ENCODE results near the gene RNF152.

Gene RNF152

DNA sequence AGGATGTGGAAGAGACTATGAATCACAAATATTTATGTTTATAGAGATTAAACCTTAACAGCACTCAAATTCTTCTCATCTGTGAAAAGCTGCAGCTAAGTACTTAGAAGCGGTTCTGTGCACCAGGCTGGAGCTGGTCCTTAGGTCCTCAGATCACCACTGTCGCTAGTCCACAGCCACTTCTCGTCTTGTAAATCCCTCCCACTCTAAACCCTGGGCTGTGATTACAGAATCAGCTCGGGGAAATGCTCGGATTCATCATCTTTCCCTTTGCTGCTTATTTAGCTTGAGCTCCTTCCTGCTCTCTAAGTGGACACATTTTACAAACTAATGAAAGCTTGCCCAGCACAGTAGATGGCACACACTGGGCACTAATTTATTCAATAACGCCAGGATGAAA, 61.7 kb downstream of the RNF152 start:
- TF ChIP-seq, protein P1, sequence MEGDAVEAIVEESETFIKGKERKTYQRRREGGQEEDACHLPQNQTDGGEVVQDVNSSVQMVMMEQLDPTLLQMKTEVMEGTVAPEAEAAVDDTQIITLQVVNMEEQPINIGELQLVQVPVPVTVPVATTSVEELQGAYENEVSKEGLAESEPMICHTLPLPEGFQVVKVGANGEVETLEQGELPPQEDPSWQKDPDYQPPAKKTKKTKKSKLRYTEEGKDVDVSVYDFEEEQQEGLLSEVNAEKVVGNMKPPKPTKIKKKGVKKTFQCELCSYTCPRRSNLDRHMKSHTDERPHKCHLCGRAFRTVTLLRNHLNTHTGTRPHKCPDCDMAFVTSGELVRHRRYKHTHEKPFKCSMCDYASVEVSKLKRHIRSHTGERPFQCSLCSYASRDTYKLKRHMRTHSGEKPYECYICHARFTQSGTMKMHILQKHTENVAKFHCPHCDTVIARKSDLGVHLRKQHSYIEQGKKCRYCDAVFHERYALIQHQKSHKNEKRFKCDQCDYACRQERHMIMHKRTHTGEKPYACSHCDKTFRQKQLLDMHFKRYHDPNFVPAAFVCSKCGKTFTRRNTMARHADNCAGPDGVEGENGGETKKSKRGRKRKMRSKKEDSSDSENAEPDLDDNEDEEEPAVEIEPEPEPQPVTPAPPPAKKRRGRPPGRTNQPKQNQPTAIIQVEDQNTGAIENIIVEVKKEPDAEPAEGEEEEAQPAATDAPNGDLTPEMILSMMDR (IDR thresholded peaks at IDR 0.05; ENCODE audit: unreplicated experiment in 3 of 3): no peak
- Mint-ChIP-seq H3K9me3 (peaks cover 7% of the 10 kb centered on the region), H3K4me3 (no peak overlapping the region), H3K27ac (no peak overlapping the region), H3K4me1 (no peaks in the 10 kb centered on the region), H3K36me3 (ENCODE audit: low read depth) (peaks cover 12% of the 10 kb centered on the region), H3K27me3 (ENCODE audit: low read depth) (peaks cover 3% of the 10 kb centered on the region)

DNA sequence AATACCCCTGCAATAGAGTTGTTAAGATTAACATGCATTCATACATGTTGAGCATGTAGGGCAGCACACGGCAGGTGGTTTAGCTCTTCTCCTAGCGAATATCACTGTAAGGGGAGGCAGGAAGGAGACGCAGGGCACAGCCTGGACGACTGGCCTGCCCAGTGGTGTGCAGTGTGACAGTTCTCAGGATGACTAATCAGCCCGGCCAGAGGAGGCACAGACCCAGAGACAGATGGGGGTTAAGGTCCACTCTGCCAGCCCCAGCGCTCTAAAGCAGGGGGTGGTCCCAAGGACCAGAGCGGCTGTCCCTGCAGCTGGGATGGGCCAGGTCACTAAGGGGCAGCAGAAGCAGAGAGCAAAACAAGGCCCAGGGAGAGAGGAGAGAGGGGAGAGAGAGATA, 63.7 kb downstream of the RNF152 start:
- Mint-ChIP-seq H3K27ac (no peak overlapping the region), H3K36me3 (ENCODE audit: low read depth) (no peaks in the 10 kb centered on the region), H3K27me3 (ENCODE audit: low read depth) (peaks cover 3% of the 10 kb centered on the region), H3K9me3 (no peaks in the 10 kb centered on the region), H3K4me3 (no peak overlapping the region), H3K4me1 (no peaks in the 10 kb centered on the region)
- TF ChIP-seq, protein P1 (IDR thresholded peaks at IDR 0.05; ENCODE audit: unreplicated experiment in 3 of 3): no peak

DNA sequence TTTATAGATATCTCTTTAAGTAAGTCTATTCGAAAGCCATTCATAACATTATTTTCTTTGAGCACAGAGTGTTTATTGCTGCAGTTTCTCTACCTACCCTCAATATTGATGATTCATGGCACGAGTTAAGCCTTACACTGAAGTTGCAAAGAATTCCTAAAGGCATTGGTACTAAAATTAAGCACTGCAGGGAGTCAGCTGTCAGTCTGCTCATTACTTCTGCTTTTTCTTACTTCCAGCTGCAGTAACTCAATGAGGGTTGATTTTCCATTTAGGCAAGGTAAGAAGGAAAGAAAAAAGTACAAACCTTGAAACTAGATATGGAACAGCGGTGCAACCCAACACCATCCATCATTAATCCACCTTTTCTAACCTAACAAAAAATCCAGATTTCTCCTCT, 65.2 kb downstream of the RNF152 start:
- Mint-ChIP-seq H3K27me3 (ENCODE audit: low read depth) (peaks cover 3% of the 10 kb centered on the region), H3K4me1 (no peaks in the 10 kb centered on the region), H3K27ac (no peak overlapping the region), H3K4me3 (no peak overlapping the region), H3K9me3 (no peaks in the 10 kb centered on the region), H3K36me3 (ENCODE audit: low read depth) (no peaks in the 10 kb centered on the region)
- TF ChIP-seq, protein P1 (IDR thresholded peaks at IDR 0.05; ENCODE audit: unreplicated experiment in 3 of 3): no peak

DNA sequence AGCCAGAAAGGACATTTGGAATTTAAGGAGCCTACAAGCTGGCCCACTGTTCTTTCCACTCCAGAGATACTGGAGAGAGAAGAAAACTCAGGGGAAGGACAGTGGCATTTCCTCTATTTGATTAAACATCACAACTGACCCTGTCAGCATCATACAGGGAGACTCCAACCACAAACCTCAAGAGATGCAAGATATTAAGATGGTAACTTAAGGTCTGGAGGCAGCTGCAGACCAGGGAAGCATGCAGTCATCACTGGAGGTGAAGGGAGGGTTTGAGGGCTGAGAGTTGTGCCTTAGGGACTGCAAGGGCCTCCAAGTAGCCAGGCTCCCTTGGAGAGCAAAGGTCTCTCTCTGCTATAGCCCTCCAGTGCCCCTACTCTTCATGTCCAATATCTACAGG, 67.4 kb downstream of the RNF152 start:
- Mint-ChIP-seq H3K9me3 (no peaks in the 10 kb centered on the region), H3K36me3 (ENCODE audit: low read depth) (no peaks in the 10 kb centered on the region), H3K27me3 (ENCODE audit: low read depth) (peaks cover 3% of the 10 kb centered on the region), H3K4me3 (no peak overlapping the region), H3K27ac (no peak overlapping the region), H3K4me1 (no peaks in the 10 kb centered on the region)
- TF ChIP-seq, protein P1 (IDR thresholded peaks at IDR 0.05; ENCODE audit: unreplicated experiment in 3 of 3): no peak

DNA sequence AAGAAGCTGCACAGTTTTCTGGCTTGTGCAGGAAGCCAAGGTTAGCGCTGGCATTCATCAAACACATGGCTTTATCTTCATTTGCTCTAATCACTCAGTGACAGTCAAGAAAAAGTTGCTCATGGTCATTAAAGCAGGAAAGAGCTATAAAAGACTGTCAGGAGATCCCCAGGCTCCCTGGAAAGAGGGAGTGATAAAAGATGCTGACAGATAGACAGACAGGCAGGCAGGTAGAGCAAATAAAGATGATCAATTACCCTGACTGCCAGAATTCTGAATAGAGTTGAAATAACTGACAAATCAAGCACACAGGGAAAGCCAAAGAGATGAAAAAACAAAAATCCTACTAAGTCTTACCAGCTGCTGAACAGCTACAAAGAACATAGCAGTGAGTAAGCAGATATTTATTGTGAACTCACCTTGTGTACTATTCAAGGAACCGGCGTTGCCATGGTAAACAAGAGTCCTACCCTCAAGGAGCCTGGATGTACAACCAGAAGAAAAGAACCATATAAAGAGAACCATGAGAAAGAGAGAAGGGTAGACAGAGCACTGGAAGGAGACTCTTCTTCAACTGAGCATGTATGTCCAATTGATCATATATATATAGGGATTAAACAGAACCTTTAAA, 68.0 kb downstream of the RNF152 start:
- Mint-ChIP-seq H3K36me3 (ENCODE audit: low read depth) (no peaks in the 10 kb centered on the region), H3K27me3 (ENCODE audit: low read depth) (peaks cover 3% of the 10 kb centered on the region), H3K4me1 (no peaks in the 10 kb centered on the region), H3K9me3 (no peaks in the 10 kb centered on the region), H3K4me3 (no peak overlapping the region), H3K27ac (no peak overlapping the region)
- TF ChIP-seq, protein P1 (IDR thresholded peaks at IDR 0.05; ENCODE audit: unreplicated experiment in 3 of 3): no peak

DNA sequence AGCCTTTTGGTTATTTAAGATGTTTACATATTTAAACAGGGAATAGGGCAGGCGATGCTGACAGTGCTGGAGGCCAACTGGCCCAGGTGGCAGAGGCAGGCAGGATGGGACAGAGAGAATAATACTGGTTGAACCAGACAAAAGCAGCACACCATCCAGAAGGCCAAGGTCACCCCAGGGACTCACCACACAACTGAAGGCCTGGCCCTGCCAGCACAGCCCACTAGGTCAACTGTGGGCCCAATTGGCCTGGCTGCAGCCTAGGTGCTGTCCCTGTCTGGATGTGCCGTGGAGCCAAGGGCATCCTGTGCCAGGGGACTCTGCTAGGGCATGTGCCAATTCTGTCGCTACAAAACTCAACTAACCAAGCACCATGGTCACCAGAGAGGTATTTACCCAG, 69.2 kb downstream of the RNF152 start:
- no peak overlapping the region for H3K4me3 Mint-ChIP-seq
- H3K36me3 Mint-ChIP-seq (ENCODE audit: low read depth): peaks cover 5% of the 10 kb centered on the region
- H3K4me1 Mint-ChIP-seq: no peaks in the 10 kb centered on the region
- TF ChIP-seq, protein P1 (IDR thresholded peaks at IDR 0.05; ENCODE audit: unreplicated experiment in 3 of 3): no peak
- no peaks in the 10 kb centered on the region for H3K9me3 Mint-ChIP-seq
- H3K27ac Mint-ChIP-seq: no peak overlapping the region
- no peaks in the 10 kb centered on the region for H3K27me3 Mint-ChIP-seq (ENCODE audit: low read depth)
